Measurements from ENCODE around the gene ITPR2. TPM values are rescaled to one million over a fixed set of nuclear protein-coding genes. Genes with fewer than 3 reads are reported as not detected.

The ITPR2 gene
- total RNA-seq, 2 experiments from 2014 or later: 25.6 to 44.7 TPM

DNA sequence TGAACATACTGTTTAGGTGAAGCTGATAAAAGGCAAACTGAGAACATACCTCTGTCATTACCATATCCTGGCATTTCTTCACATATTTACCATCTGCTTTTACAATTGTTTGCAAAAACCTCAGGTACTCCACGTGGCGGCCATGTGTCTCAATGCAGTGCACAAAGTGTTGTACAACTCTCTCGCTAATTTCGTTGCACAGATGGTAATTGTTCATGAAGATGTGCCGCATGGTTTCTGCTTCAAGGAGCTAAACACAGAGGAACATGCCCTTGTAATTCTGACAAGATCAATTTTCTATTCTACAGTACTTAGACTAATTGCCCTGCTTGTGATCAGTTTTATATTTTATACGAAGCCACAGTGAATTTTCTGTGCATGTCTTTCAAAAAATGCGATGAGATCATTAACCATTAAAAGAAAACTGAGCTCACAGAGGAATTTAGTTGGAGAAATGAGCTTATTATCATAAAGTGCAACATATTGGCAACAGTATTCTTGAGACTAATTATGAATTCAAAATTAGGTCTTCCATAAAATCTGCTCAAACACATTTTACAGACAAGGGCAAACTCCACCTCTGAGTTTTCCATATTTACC lies 233.8 kb downstream of the ITPR2 start:
- H3K4me2 ChIP-seq (ENCODE audit: low read length): no peak overlapping the region
- CTCF ChIA-PET (ENCODE audit: unreplicated experiment): no interaction called here

DNA sequence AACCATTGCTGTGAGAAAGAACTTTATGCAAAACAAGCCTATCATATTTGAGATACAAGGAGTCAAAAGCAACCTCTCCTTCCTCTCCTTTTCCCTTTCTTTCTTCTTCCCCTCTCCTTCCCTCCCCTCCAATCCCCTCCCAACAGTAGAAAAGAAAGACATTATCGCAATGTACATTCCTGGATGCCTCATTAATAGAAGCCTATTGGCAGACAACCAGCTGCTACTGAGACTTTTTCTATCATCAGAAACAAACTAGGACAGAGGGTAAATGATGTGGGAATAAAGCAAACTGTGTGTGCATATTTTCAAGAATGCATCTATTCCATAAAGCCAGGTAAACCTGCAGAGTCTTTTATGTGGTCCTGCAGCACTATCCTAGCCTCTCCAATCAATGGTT lies 237.2 kb downstream of the ITPR2 start:
- no peaks in the 10 kb centered on the region for H3K4me1 ChIP-seq (ENCODE audit: insufficient read depth, low read length, poor library complexity, severe bottlenecking)
- CTCF ChIA-PET (ENCODE audit: unreplicated experiment): no interaction called here
- H4K20me1 ChIP-seq (ENCODE audit: insufficient read depth, low read length): no peaks in the 10 kb centered on the region
- H3K27ac ChIP-seq (ENCODE audit: low read depth, low read length, poor library complexity, severe bottlenecking): no peak overlapping the region
- no peak overlapping the region for H3K4me2 ChIP-seq (ENCODE audit: low read length)
- POLR2A ChIA-PET: no interaction called here
- no peaks in the 10 kb centered on the region for H3K79me2 ChIP-seq (ENCODE audit: insufficient read depth, low read depth, low read length)
- intact Hi-C loops (cut with micrococcal nuclease; ENCODE audit: unreplicated experiment): no loop called here
- H3K36me3 ChIP-seq (ENCODE audit: insufficient read depth, low read length): no peaks in the 10 kb centered on the region
- no peak for TF ChIP-seq CTCF (conservative IDR thresholded peaks at IDR 0.05; ENCODE audit: low read length)
- TF ChIP-seq EZH2phosphoT487 (IDR thresholded peaks at IDR 0.05; ENCODE audit: borderline replicate concordance, low read depth, low read length): no peak
- no TSS peak for BruUV-seq (replicated peaks)
- H3K4me3 ChIP-seq (ENCODE audit: low read depth, low read length, poor library complexity, severe bottlenecking): no peak overlapping the region
- no peak for DNase-seq (ENCODE audit: low spot score)
- H2AFZ ChIP-seq (ENCODE audit: low read length): no peak overlapping the region
- H3K9me3 ChIP-seq (ENCODE audit: low read length): no peaks in the 10 kb centered on the region
- no peaks in the 10 kb centered on the region for H3K9me2 ChIP-seq (ENCODE audit: insufficient read depth, low read length)

More for the DNA sequence above, 233.8 kb downstream of the ITPR2 start:
- H3K36me3 ChIP-seq (ENCODE audit: insufficient read depth, low read length): no peaks in the 10 kb centered on the region
- intact Hi-C loops (cut with micrococcal nuclease; ENCODE audit: unreplicated experiment): no loop called here
- H3K4me3 ChIP-seq (ENCODE audit: low read depth, low read length, poor library complexity, severe bottlenecking): no peak overlapping the region
- no peak for TF ChIP-seq CTCF (conservative IDR thresholded peaks at IDR 0.05; ENCODE audit: low read length)
- H3K9me2 ChIP-seq (ENCODE audit: insufficient read depth, low read length): no peaks in the 10 kb centered on the region
- POLR2A ChIA-PET: interaction anchor here (2.0 kb wide), 1 partner anchor 11 kb away, joined by 5 read pairs; no protein-coding TSS in a partner anchor
- no peak for DNase-seq (ENCODE audit: low spot score)
- no TSS peak for BruUV-seq (replicated peaks)
- no peaks in the 10 kb centered on the region for H3K79me2 ChIP-seq (ENCODE audit: insufficient read depth, low read depth, low read length)
- no peak overlapping the region for H3K27ac ChIP-seq (ENCODE audit: low read depth, low read length, poor library complexity, severe bottlenecking)
- H3K4me1 ChIP-seq (ENCODE audit: insufficient read depth, low read length, poor library complexity, severe bottlenecking): no peaks in the 10 kb centered on the region
- no peak overlapping the region for H2AFZ ChIP-seq (ENCODE audit: low read length)
- no peaks in the 10 kb centered on the region for H3K9me3 ChIP-seq (ENCODE audit: low read length)
- no peaks in the 10 kb centered on the region for H4K20me1 ChIP-seq (ENCODE audit: insufficient read depth, low read length)

DNA sequence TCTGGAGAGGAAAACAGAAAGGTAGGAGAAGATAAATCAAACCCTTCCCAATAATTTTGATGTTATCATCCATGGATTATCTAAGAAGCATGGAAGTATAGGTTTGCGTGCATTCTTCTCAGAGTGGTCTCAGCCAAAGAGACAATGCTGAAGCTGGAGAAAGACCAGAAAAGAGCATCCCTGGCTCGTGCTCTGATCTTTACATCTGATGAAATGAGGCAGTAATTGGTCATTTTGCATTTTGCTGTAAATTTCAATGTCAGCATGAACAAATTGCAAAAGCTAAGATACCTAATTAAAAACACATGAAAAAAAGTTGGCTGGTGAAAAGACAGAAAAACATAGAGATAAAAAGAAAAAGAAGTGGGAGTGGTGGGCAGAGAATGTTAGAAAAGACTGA lies 252.4 kb downstream of the ITPR2 start:
- Histone ChIP-seq H3K9me2 (ENCODE audit: insufficient read depth, low read length) (no peaks in the 10 kb centered on the region), H4K20me1 (ENCODE audit: insufficient read depth, low read length) (no peaks in the 10 kb centered on the region), H3K4me2 (ENCODE audit: low read length) (no peak overlapping the region), H3K9me3 (ENCODE audit: low read length) (no peaks in the 10 kb centered on the region), H2AFZ (ENCODE audit: low read length) (no peak overlapping the region), H3K27ac (ENCODE audit: low read depth, low read length, poor library complexity, severe bottlenecking) (no peak overlapping the region), H3K4me1 (ENCODE audit: insufficient read depth, low read length, poor library complexity, severe bottlenecking) (no peaks in the 10 kb centered on the region), H3K79me2 (ENCODE audit: insufficient read depth, low read depth, low read length) (no peaks in the 10 kb centered on the region), H3K36me3 (ENCODE audit: insufficient read depth, low read length) (no peaks in the 10 kb centered on the region), H3K4me3 (ENCODE audit: low read depth, low read length, poor library complexity, severe bottlenecking) (no peak overlapping the region)
- intact Hi-C loops (cut with micrococcal nuclease; ENCODE audit: unreplicated experiment): loop anchor here (10.0 kb wide), 1 partner anchor 706 kb away; no protein-coding TSS in a partner anchor
- ChIA-PET CTCF (ENCODE audit: unreplicated experiment) (no interaction called here), POLR2A (interaction anchor here (0.6 to 0.7 kb wide), 2 partner anchors 86 to 203 kb away, joined by 3 to 4 read pairs; no protein-coding TSS in a partner anchor)
- TF ChIP-seq CTCF (conservative IDR thresholded peaks at IDR 0.05; ENCODE audit: low read length) (no peak), EZH2phosphoT487 (IDR thresholded peaks at IDR 0.05; ENCODE audit: borderline replicate concordance, low read depth, low read length) (no peak)
- no TSS peak for BruUV-seq (replicated peaks)
- no peak for DNase-seq (ENCODE audit: low spot score)
